Pancreas (tissue), 10 donors: ENCODE results near the gene CACNA1I. TPM values are rescaled to one million over a fixed set of nuclear protein-coding genes. Genes with fewer than 3 reads are reported as not detected.

Experiments used
- ATAC-seq, 4 donors: fragments of 200-7000 bp; cut with Tn5 transposase; one replicate each; pipeline versions ENCODE4 v1.8.0 to v1.9.1; 2020; ENCODE audit warnings: mild to moderate bottlenecking in 4 of 4, moderate library complexity in 4 of 4
- DNase-seq, 6 donors: peaks; one replicate each; pipeline ENCODE4 v3.0.0-alpha.2; 2020
- FAIRE-seq: peaks from 2 replicates; lab custom pipeline; 2012; peaks lifted over from hg19 to GRCh38; lab: Jason Lieb, UNC
- H3K27ac ChIP-seq, 4 donors: fragments of 200-600 bp; sonication (generic); 1 replicate in 3 of 4; 2 replicates in 1 of 4; pipeline versions ENCODE4 v1.5.0 to v1.8.0; 2020
- H3K27me3 ChIP-seq, 4 donors: fragments of 200-600 bp; one replicate each; pipeline ENCODE4 v1.8.0; 2021
- H3K36me3 ChIP-seq, 3 donors: fragments of 200-600 bp; sonication (generic) in 1 of 3; one replicate each; pipeline versions ENCODE4 v1.5.0 to v1.8.0; 2020 to 2021
- H3K4me1 ChIP-seq, 3 donors: fragments of 200-600 bp; one replicate each; pipeline ENCODE4 v1.8.0; 2021
- H3K4me3 ChIP-seq, 4 donors: fragments of 200-600 bp; sonication (generic) in 2 of 4; one replicate each; pipeline versions ENCODE4 v1.5.0 to v1.8.0; 2020 to 2021
- H3K9me3 ChIP-seq, 4 donors: fragments of 200-600 bp; one replicate each; pipeline ENCODE4 v1.8.0; 2021
- WGBS, 2 donors: extraction: QIAGEN DNeasy Blood & Tissue Kit; methylation state at CpG; one replicate each; pipeline ENCODE4 v1.1.7; 2013; 5-methylcytosine and 5-hydroxymethylcytosine counted together
- intact Hi-C, 3 donors: fragments of 100-400 bp; cut with DNase I; formaldehyde crosslinking; loops; one replicate each; pipeline versions ENCODE4 v1.11.1 to v1.14.2; 2022
- polyA plus RNA-seq, 2 donors: library from polyadenylated mRNA; stranded (reverse); fragments of 200-250 nt; gene quantifications; one replicate each; pipeline ENCODE4 v1.2.3, GENCODE V29; 2013
- total RNA-seq, 6 donors: library from RNA; stranded (reverse); fragmentation: NEBNext Ultra II Directional in 4 of 6; extraction: Animal tissue kit (Norgen Biotek cat#: 25700) in 4 of 6; gene quantifications; one replicate each; pipeline versions ENCODE4 v1.2.1 to v1.2.4, GENCODE V29; 2021 to 2023
- TF ChIP-seq, protein P1 (sequence below), 4 donors: fragments of 200-600 bp; sonication (generic) in 3 of 4; IDR thresholded peaks; one replicate each; pipeline versions ENCODE4 v1.5.0 to v1.8.0; 2021; ENCODE audit warnings: antibody characterized with exemption in 4 of 4
- donor health status: healthy with polysubstance abuse.
- donor health status: DM: no; HTN: no; CAD: no; lungs with moderate emphysema.
- donor health status: DM: no; HTN: no; CAD: no.
- donor health status: control.
- donor health status: control.
- donor health status: Bipolar disorder and iron deficiency.
- donor health status: DM: yes; HTN: yes; CAD: no.
- donor health status: DM: no; HTN: no; CAD: no.
- donor health status: DM: no; HTN: no; CAD: no.
- donor health status: DM: yes; HTN: yes; CAD: no.

Gene CACNA1I
- total and polyA plus RNA-seq, 8 donors = 0.04 to 0.21 (median 0.07) TPM

DNA sequence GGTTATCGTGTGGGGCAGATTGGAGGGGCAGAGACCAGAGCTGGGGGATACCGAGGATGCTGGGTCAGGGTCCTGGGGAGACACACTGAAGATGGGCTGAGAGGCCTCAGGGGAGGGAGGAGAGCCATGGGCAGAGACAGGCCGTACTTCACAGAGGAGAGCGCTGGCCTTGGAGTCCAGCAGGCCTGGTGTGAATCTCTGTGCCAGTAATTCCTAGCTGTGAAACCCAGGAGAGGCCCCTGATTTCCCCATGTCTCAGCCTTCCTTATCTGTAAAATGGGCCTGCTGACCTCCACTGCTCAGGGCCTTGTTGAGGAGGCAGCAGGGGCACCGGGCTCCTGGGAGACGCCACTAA, 23.4 kb downstream of the CACNA1I start:
- FAIRE-seq (no peak), DNase-seq (no peak), ATAC-seq (no peak)
- Histone ChIP-seq H3K27me3 (no peaks in the 10 kb centered on the region), H3K36me3 (no peaks in the 10 kb centered on the region), H3K4me3 (no peak overlapping the region), H3K4me1 (peaks cover 0 to 9% (median 3%) of the 10 kb centered on the region in 3 donors), H3K9me3 (no peaks in the 10 kb centered on the region), H3K27ac (no peak overlapping the region)
- intact Hi-C loops = no loop called here
- TF ChIP-seq, protein P1, sequence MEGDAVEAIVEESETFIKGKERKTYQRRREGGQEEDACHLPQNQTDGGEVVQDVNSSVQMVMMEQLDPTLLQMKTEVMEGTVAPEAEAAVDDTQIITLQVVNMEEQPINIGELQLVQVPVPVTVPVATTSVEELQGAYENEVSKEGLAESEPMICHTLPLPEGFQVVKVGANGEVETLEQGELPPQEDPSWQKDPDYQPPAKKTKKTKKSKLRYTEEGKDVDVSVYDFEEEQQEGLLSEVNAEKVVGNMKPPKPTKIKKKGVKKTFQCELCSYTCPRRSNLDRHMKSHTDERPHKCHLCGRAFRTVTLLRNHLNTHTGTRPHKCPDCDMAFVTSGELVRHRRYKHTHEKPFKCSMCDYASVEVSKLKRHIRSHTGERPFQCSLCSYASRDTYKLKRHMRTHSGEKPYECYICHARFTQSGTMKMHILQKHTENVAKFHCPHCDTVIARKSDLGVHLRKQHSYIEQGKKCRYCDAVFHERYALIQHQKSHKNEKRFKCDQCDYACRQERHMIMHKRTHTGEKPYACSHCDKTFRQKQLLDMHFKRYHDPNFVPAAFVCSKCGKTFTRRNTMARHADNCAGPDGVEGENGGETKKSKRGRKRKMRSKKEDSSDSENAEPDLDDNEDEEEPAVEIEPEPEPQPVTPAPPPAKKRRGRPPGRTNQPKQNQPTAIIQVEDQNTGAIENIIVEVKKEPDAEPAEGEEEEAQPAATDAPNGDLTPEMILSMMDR (IDR thresholded peaks at IDR 0.05) = no peak
- 52 to 58% methylated on average over 6 of the region's 6 CpGs for WGBS, 2 donors

DNA sequence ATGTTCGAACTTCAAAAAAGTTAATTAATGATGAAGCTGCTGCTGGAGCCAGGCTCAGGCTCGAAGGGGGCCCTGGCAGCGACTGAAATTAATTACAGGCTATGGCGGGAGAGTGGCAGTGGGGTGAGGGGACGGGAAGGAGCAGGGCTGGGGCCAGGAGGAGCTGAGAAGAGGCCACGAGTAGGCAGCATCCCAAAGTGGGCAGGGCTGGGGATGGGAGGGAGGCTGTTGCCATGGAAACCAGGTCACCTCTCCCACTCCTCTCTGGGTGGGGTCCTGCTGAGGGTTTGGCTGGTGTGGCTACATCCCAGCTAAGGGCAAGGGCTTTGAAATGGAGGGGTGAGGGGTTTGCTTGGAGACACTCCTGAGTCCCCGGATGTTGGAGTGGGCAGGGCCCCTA, 23.9 kb downstream of the CACNA1I start:
- Histone ChIP-seq H3K9me3 (no peaks in the 10 kb centered on the region), H3K27me3 (no peaks in the 10 kb centered on the region), H3K27ac (no peak overlapping the region), H3K4me3 (no peak overlapping the region), H3K36me3 (no peaks in the 10 kb centered on the region), H3K4me1 (peaks cover 0 to 9% (median 3%) of the 10 kb centered on the region in 3 donors)
- no peak for ATAC-seq
- DNase-seq = no peak
- intact Hi-C loops = no loop called here
- FAIRE-seq = no peak
- TF ChIP-seq, protein P1 (IDR thresholded peaks at IDR 0.05) = no peak
- 46 to 48% methylated on average over 6 to 7 of the region's 7 CpGs for WGBS, 2 donors

DNA sequence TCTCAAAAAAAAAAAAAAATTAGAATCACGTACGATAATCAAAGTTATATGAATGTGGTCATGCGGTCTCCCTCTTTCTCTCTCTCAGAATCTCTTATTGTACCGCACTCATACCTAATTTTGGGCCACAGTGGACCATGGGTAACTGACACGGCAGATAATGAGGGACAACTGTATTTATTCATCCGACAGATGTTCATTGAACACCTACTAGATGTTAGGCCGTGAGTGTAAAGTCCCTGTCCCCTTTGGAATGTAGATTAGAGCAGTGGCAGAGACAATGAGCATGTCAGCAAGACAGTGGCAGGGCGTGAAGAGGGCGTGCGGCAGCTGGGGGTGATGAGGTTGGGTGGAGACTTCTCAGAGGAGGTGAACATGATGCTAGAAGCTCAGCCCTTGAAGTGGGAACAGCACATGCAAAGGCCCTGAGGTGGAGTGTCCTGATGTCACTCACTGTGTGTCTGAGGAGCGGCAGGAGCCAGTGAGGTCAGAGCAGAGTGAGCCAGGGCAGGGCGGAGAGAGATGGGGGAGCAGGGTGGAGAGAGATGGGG, 25.1 kb downstream of the CACNA1I start:
- no peak for FAIRE-seq
- no peak overlapping the region for H3K27ac ChIP-seq
- 76 to 82% methylated on average over 12 of the region's 12 CpGs for WGBS, 2 donors
- no peak overlapping the region for H3K4me3 ChIP-seq
- intact Hi-C loops = no loop called here
- TF ChIP-seq, protein P1 (IDR thresholded peaks at IDR 0.05) = no peak
- no peaks in the 10 kb centered on the region for H3K9me3 ChIP-seq
- no peak for DNase-seq
- ATAC-seq = no peak
- H3K4me1 ChIP-seq = peaks cover 0 to 9% (median 3%) of the 10 kb centered on the region in 3 donors
- H3K27me3 ChIP-seq = no peaks in the 10 kb centered on the region
- H3K36me3 ChIP-seq = no peaks in the 10 kb centered on the region

- H3K4me1 ChIP-seq = peaks cover 0 to 9% (median 3%) of the 10 kb centered on the region in 3 donors
- H3K36me3 ChIP-seq = no peaks in the 10 kb centered on the region
- WGBS, 2 donors = 44 to 64% methylated on average over 6 of the region's 6 CpGs
- H3K9me3 ChIP-seq = no peaks in the 10 kb centered on the region
- no peaks in the 10 kb centered on the region for H3K27me3 ChIP-seq
- TF ChIP-seq, protein P1 (IDR thresholded peaks at IDR 0.05) = no peak
- H3K4me3 ChIP-seq = no peak overlapping the region
- H3K27ac ChIP-seq = no peak overlapping the region
- intact Hi-C loops = no loop called here
- DNase-seq (no peak), ATAC-seq (no peak), FAIRE-seq (no peak)
These were observed 26.0 kb downstream of the CACNA1I start for GRCh38 chr22:39596601-39597000.

DNA sequence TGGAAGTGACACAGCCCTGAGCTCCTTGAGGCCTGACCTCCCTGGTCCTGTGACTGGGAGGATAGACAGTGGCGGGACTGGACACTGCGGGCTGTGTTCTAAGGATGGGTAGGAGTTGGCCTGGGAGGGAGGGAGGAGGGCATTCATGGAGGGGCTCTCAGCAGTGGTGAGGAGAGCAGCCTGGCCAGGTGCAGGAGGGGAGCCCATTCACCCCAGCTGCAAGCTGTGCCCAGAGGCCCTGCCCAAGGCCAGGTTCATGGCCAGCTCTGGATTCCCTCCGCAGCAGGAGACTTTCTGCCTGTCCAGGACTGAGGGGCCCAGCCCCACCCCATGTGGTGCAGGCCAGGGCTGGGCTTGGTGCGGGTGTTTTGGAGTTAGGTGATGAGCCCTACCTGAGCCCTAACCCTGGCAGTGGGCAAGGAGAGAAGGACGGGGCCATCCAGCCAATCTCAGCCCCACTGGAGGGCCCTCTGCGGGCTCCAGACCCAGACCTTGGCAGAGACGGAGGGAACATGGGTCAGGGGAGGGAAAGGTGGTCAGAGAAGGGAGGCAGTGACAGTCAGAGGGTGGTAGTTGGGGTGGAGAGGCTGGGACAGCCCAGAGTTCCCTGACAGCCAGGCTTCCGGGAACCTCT, 26.8 kb downstream of the CACNA1I start:
- ATAC-seq = no peak
- no peak for FAIRE-seq
- TF ChIP-seq, protein P1 (IDR thresholded peaks at IDR 0.05) = no peak
- no peak for DNase-seq
- Histone ChIP-seq H3K36me3 (no peaks in the 10 kb centered on the region), H3K4me3 (no peak overlapping the region), H3K9me3 (no peaks in the 10 kb centered on the region), H3K27ac (no peak overlapping the region), H3K27me3 (no peaks in the 10 kb centered on the region), H3K4me1 (peaks cover 0 to 7% (median 3%) of the 10 kb centered on the region in 3 donors)
- intact Hi-C loops = no loop called here
- WGBS, 2 donors = 72 to 78% methylated on average over 7 to 8 of the region's 8 CpGs
